T-helper 17 cell (primary cell): Measurements from ENCODE around the gene RABAC1. TPM values are rescaled to one million over a fixed set of nuclear protein-coding genes. Genes with fewer than 3 reads are reported as not detected.
"Not testable (repeated sequence)": the region's sequence is repeated elsewhere in the genome, so short reads cannot be mapped to it uniquely, and the experiment has no call there.

Experiments
- ATAC-seq: fragments of 150-1000 bp; cut with Tn5 transposase; 2 replicates; pipeline ENCODE4 v1.10.0; 2021; ENCODE audit warnings: mild to moderate bottlenecking, moderate library complexity
- DNase-seq, 3 donors: peaks; one replicate each; pipeline versions ENCODE4 v3.0.0 to v3.0.0-alpha.2; 2020 to 2021
- H3K9me3 ChIP-seq: one replicate; pipeline ENCODE4 v1.7.0; 2013; ENCODE audit warnings: low read length, mild to moderate bottlenecking; ENCODE audit not compliant: control insufficient read depth, poor library complexity, severe bottlenecking
- H3K27ac Mint-ChIP-seq: one replicate; pipeline ENCODE4 v1.8.0; 2022; ENCODE audit warnings: mild to moderate bottlenecking, moderate library complexity, mixed read lengths
- H3K27me3 Mint-ChIP-seq: one replicate; pipeline ENCODE4 v1.8.0; 2022; ENCODE audit warnings: mixed read lengths
- H3K36me3 Mint-ChIP-seq: one replicate; pipeline ENCODE4 v1.8.0; 2022; ENCODE audit warnings: low read depth, mixed read lengths
- H3K4me1 Mint-ChIP-seq: one replicate; pipeline ENCODE4 v1.8.0; 2022; ENCODE audit warnings: mild to moderate bottlenecking, mixed read lengths
- H3K4me3 Mint-ChIP-seq: one replicate; pipeline ENCODE4 v1.8.0; 2022; ENCODE audit warnings: mild to moderate bottlenecking, moderate library complexity, mixed read lengths
- total RNA-seq, 4 donors: library from RNA in 2 of 4; stranded (reverse) in 2 of 4; gene quantifications; one replicate each; pipeline ENCODE4 v1.2.3 and lab custom pipeline; 2022 to 2026

Gene RABAC1
- total RNA-seq, 2 donors from 2014 or later = 90.1 to 98.3 TPM

DNA sequence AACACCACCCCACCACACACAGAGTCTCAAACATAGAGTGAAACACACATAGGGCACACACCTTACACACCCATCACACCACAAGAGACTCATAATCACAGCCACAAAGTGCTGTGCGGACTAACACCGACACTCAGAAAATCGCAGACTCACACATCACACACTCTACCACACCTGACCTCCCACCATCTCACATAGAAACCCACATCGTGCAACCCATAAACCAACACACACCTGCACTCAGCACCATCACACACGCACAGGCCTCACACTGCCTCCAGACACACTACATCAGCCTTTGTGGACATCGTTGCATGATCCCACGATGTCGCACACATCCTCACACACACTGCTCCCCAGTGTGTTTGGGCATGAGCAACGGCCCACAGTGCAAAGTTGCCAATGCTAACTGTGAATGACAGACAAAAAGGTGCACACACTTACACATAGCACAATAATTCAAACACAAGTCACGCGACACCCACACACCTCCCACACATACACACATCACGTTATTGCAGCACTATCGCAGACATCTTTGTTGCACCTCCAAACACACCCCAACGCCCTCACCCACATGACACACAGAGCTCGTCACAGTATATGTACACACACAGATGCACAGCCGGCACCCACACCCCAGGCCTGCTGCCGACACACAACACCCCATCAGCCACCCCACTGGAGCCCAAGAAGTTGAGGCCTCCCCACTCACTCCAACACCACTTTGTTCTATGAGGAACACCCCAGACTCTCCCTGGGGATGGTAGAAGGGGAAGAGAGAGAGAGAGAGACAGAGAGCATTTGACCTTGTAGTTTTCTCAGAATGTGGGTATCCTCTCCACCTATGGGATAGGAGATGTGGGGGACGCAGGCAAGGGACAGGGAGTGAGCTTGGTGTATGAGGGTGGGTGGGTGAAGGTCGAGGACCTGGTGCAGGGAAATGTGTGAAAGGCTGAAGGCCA is 36.2 kb upstream of the RABAC1 start:
- peaks cover 26% of the 10 kb centered on the region for H3K27me3 Mint-ChIP-seq
- ATAC-seq (no peak), DNase-seq (no peak)
- H3K27ac Mint-ChIP-seq = no peak overlapping the region
- peaks cover 17% of the 10 kb centered on the region for H3K36me3 Mint-ChIP-seq
- H3K4me1 Mint-ChIP-seq = peaks cover 27% of the 10 kb centered on the region
- H3K9me3 ChIP-seq = no peaks in the 10 kb centered on the region
- H3K4me3 Mint-ChIP-seq = peak overlapping the region; percentile 66

DNA sequence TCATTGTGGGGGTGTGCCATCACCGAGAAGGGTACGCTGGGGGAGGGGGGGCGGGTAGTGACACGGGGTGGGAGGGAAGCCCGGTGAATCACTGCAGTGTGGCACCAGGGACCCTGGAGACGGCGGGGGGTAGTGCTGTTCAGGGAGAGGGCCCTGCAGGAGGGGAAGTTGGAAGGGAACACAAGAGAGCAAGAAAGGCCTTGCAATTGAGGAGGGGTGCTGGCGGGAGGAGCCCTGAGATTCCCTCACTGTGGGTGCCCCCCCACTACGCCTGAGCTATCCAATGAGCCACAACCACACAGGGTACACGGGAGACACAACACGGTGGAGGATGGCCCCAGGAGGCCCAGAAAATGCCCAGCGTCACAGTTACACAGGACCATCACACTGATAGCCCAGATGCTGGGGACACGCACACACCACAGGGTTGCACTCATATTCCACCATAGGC is 35.4 kb upstream of the RABAC1 start:
- H3K27me3 Mint-ChIP-seq = peaks cover 18% of the 10 kb centered on the region
- ATAC-seq (no peak), DNase-seq (no peak)
- H3K9me3 ChIP-seq = no peaks in the 10 kb centered on the region
- H3K36me3 Mint-ChIP-seq = peaks cover 14% of the 10 kb centered on the region
- H3K4me1 Mint-ChIP-seq = peaks cover 24% of the 10 kb centered on the region
- no peak overlapping the region for H3K27ac Mint-ChIP-seq
- peak overlapping the region; percentile 66 for H3K4me3 Mint-ChIP-seq

DNA sequence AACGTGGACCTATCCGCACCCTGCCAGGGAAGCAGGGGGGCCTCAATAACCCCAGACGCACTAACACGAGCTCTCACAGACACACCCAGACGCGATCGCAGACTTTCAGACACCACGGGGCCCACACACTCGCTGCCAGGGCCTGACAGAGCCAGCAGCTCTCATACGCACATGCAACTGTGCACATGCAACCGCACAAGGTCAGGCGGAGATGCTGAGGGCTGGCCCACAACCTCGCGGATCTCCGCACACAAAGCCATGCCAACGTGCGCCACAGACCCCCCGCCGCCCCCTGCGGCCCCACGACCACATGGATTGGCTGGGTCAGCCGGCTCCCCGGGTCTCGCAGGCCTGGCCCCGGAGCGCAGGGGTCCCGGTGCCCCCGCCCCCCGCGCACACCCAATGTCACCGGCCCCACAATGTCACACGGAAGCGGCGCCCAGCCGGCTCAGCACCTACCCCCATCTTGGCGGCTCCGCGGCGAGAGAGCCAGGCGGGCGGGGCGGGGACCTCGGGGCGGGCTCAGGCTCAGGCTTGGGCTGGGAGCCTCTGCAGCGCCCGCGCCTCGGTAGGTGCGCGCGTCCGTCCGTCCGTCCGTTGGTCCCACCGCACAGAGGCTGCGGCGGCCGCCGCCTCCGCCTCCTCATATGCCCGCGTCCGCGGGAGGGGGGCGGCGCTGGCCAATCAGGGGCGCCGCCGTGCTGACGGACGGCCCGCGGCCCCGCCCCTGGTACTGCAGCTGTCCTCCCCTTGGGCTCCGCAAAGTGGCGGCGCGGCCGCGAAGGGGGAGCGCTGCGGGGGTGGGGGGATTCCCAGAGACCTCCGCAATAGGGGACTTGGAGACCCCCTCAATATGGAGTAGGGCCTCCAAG is 34.7 kb upstream of the RABAC1 start, which contains the start of gene ATP1A3:
ATP1A3 (minus strand) TSS at position 619 of the 872 bp plus-strand sequence; CDS start at position 465, 154 bp downstream.
- DNase-seq = peak; percentile 32 to 56 (median 53)
- peak within 1 kb of the TSS; percentile 81 for H3K27ac Mint-ChIP-seq
- peak; percentile 83 for ATAC-seq
- H3K27me3 Mint-ChIP-seq = peaks cover 13% of the 10 kb centered on the region
- H3K36me3 Mint-ChIP-seq = peaks cover 13% of the 10 kb centered on the region
- H3K9me3 ChIP-seq = no peaks in the 10 kb centered on the region
- peak within 1 kb of the TSS; percentile 86 for H3K4me3 Mint-ChIP-seq
- H3K4me1 Mint-ChIP-seq = peaks cover 23% of the 10 kb centered on the region

DNA sequence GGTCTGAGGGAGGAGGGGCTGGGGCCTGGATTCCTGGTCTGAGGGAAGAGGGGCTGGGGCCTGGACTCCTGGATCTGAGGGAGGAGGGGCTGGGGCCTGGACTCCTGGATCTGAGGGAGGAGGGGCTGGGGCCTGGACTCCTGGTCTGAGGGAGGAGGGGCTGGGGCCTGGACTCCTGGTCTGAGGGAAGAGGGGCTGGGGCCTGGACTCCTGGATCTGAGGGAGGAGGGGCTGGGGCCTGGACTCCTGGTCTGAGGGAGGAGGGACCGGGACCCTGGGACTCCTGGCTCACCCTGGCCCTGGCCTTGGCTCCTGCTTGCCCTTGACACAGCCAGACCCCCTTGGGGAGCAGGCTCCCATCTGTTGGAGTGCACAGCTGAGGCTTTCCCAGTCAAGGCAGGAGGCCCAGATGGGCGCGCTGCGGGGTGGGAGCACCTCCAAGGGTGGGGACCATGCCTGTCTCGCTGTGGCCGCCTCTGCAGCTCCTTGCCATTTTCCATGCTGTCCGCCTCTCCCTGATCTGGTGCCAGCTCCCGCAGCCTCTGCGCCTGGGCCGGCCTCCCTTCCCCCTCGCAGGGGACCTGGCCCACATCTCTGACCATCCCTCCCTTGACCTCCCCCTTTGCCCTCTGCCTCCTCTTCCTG is 32.9 kb upstream of the RABAC1 start:
- not testable (repeated sequence) for H3K9me3 ChIP-seq, ATAC-seq, DNase-seq
- Mint-ChIP-seq H3K36me3 (peaks cover 13% of the 10 kb centered on the region), H3K4me3 (peak overlapping the region; percentile 86), H3K27me3 (peaks cover 13% of the 10 kb centered on the region), H3K4me1 (peaks cover 16% of the 10 kb centered on the region), H3K27ac (peak overlapping the region; percentile 60)

DNA sequence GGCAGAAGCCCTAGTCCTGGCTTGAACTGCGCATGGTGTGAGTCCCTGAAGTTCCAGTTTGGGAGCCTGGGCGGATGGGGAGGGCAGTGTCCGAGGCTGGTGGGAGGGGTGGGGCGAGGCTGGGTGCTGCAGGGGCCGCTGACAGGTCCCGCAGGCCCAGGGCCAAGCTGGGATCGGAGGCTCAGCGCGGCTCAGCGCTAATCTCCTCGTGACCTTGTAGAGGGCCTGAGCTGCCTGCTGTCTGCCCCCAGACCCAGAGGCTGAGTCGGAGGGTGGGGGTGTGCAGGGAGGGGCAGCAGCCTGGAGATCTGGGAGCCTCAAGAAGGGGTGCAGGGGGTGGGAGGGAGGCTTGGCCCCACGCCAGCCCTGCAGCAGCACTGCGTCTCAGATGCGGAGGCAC is 31.9 kb upstream of the RABAC1 start:
- H3K27ac Mint-ChIP-seq = no peak overlapping the region
- no peaks in the 10 kb centered on the region for H3K9me3 ChIP-seq
- ATAC-seq (no peak), DNase-seq (no peak)
- H3K36me3 Mint-ChIP-seq = peaks cover 15% of the 10 kb centered on the region
- H3K4me1 Mint-ChIP-seq = peaks cover 16% of the 10 kb centered on the region
- H3K27me3 Mint-ChIP-seq = peaks cover 13% of the 10 kb centered on the region
- no peak overlapping the region for H3K4me3 Mint-ChIP-seq

DNA sequence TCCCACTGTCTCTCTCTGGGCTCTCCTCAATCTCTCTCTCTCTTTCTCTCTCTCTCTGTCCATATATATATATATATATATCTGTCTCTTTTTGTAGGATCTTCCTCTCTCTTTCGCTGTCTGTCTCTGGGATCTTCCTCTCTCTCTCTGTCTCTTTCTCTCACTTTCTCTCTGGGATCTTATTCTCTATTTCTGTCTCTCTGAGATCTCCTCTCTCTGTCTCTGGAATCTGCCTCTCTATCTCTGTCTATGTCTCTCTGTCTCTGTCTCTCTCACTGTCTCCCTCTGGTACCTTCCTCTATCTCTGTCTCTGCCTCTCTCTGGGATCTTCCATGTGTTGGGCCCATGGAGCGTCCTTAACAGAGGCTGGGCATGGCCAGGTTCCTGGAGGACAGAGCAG is 31.5 kb upstream of the RABAC1 start:
- H3K9me3 ChIP-seq = no peaks in the 10 kb centered on the region
- no peak overlapping the region for H3K4me3 Mint-ChIP-seq
- H3K27ac Mint-ChIP-seq = no peak overlapping the region
- ATAC-seq (no peak), DNase-seq (no peak)
- peaks cover 10% of the 10 kb centered on the region for H3K27me3 Mint-ChIP-seq
- H3K36me3 Mint-ChIP-seq = peaks cover 15% of the 10 kb centered on the region
- peaks cover 16% of the 10 kb centered on the region for H3K4me1 Mint-ChIP-seq

DNA sequence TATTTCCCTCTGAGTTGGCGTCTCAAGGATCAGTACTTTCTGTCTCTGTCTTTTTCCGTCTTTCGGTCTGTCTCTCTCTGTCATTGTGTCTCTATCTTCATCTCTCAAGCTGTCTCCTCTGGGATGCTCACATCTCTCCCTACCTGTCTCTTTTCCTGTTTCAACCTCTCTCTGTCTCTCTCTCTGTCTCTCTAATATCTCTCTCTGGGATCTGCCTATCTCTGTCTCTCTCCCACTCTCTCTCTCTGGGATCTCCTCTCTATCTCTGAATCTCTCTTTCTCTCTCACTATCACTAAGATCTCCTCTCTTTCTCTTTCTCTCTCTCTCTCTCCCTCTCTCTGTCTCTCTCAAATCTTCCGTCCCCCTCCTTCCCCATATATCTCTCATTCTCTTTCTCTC is 30.9 kb upstream of the RABAC1 start:
- no peaks in the 10 kb centered on the region for H3K9me3 ChIP-seq
- Mint-ChIP-seq H3K27me3 (peaks cover 4% of the 10 kb centered on the region), H3K36me3 (peaks cover 9% of the 10 kb centered on the region), H3K4me1 (peaks cover 11% of the 10 kb centered on the region), H3K27ac (no peak overlapping the region), H3K4me3 (no peak overlapping the region)
- DNase-seq = no peak
- no peak for ATAC-seq

DNA sequence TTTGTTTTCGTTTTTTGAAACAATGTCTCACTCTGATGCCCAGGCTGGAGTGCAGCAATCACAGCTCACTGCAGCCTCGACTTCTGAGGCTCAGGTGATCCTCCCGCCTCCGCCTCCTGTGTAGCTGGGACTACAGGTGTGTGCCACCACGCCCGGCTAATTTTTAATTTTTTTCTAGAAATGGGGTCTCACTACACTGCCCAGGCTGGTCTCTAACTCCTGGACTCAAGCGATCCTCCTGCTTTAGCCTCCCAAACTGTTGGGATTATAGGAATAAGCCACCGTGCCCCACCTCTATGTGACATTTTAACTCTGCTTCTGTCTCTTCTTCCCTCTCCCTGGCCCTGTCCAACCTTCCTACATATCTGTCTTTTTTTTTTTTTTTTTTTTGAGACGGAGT is 29.8 kb upstream of the RABAC1 start:
- ATAC-seq (no peak), DNase-seq (no peak)
- no peaks in the 10 kb centered on the region for H3K9me3 ChIP-seq
- peaks cover 6% of the 10 kb centered on the region for H3K36me3 Mint-ChIP-seq
- H3K27me3 Mint-ChIP-seq = no peaks in the 10 kb centered on the region
- peaks cover 9% of the 10 kb centered on the region for H3K4me1 Mint-ChIP-seq
- no peak overlapping the region for H3K27ac Mint-ChIP-seq
- H3K4me3 Mint-ChIP-seq = no peak overlapping the region

DNA sequence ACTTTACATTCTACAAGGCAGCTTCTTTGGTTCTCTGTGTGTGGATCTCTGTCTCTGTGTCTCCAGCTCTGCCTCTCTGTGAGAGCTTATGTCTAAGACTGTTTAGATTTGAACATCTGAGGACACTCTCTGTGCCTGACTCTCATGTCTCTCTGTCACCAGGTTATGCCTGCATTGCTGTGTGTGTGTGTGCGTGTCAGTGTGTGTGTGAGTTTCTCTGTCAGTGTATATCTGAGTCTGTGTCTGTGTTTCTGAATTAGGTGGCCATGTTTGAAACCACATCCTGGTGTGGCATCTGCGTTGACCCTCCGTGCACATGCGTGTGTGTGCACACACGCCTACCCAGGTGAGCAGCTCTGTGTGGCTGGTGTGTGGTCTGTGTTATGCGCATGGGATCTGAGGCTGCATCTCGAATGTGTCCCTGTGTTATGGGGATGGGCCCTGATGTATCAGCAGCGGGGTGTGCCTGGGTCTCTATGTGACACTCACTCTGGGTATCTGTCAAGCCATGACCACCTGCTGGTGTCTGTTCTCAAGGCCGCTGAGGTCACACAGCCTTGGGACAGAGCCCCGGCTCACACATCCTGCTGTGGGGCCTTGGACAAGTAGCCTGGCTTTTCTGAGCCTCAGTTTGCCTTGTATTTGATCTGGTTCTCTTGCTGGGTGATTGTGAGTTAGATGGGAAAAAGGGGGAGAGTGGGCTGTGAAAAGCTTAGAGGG is 28.2 kb upstream of the RABAC1 start:
- no peak overlapping the region for H3K4me3 Mint-ChIP-seq
- H3K27me3 Mint-ChIP-seq = no peaks in the 10 kb centered on the region
- H3K4me1 Mint-ChIP-seq = no peaks in the 10 kb centered on the region
- no peaks in the 10 kb centered on the region for H3K9me3 ChIP-seq
- peaks cover 3% of the 10 kb centered on the region for H3K36me3 Mint-ChIP-seq
- no peak overlapping the region for H3K27ac Mint-ChIP-seq
- ATAC-seq (no peak), DNase-seq (no peak)

DNA sequence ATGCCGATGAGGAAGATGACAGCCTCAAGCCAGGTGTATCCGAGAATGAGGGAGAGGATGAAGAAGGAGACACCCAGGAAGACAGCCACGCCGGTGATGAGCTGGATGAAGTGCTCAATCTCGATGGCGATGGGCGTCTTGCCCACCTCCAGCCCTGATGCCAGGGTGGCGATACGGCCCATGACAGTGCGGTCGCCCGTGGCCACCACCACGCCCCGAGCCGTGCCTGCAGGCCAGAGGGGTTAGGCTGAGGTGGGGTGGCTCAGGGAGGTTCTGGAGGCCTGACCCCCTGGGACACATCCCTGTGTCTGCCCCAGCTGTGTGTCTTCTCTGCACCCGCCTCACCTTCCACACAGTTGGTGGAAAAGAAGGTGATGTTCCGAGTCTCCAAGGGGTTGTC is 25.8 kb upstream of the RABAC1 start:
- Mint-ChIP-seq H3K36me3 (peaks cover 3% of the 10 kb centered on the region), H3K27me3 (no peaks in the 10 kb centered on the region), H3K4me1 (peaks cover 1% of the 10 kb centered on the region), H3K4me3 (no peak overlapping the region), H3K27ac (no peak overlapping the region)
- no peak for ATAC-seq
- no peaks in the 10 kb centered on the region for H3K9me3 ChIP-seq
- no peak for DNase-seq

DNA sequence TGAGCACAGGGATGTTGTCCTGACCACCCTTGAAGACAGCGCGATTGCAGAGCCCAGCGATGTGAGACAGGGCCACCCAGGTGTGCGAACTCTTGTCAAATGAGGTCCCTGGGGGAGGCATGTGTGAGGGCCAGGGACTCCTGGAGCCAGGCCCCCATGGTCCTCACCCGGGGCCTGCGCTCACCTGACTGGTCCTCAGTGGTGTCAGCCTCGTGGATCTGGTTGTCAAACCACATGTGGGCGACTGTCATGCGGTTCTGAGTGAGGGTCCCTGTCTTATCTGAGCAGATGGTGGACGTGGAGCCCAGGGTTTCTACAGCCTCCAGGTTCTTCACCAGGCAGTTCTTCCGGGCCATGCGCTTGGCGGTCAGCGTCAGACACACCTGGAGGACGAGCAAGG is 22.6 kb upstream of the RABAC1 start:
- H3K4me3 Mint-ChIP-seq = no peak overlapping the region
- DNase-seq = no peak
- peaks cover 3% of the 10 kb centered on the region for H3K4me1 Mint-ChIP-seq
- ATAC-seq = no peak
- peaks cover 2% of the 10 kb centered on the region for H3K36me3 Mint-ChIP-seq
- H3K27me3 Mint-ChIP-seq = no peaks in the 10 kb centered on the region
- H3K27ac Mint-ChIP-seq = no peak overlapping the region
- H3K9me3 ChIP-seq = no peaks in the 10 kb centered on the region

DNA sequence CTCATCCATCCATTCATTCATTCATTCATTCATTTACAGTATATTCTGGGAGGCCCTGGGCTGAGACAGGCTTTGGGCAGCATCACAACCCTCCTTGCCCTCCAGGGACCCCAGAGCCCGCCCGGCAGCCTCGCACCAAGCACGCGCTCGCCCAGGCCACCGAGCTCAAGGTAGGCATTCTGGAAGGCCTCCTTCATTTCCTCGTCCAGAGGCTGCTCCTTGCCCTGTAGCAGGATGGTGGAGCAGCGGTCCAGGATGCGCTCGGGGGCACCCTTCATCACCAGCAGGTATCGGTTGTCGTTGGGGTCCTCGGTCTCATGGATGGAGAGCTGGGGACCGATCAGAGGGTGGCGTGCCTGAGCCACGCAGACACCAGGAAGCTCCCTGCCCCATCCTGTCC is 19.3 kb upstream of the RABAC1 start:
- H3K36me3 Mint-ChIP-seq = peaks cover 2% of the 10 kb centered on the region
- peaks cover 3% of the 10 kb centered on the region for H3K4me1 Mint-ChIP-seq

More for the DNA sequence above, 19.3 kb upstream of the RABAC1 start:
- no peak for ATAC-seq
- DNase-seq = no peak
- H3K9me3 ChIP-seq = no peaks in the 10 kb centered on the region
- no peaks in the 10 kb centered on the region for H3K27me3 Mint-ChIP-seq
- no peak overlapping the region for H3K27ac Mint-ChIP-seq
- no peak overlapping the region for H3K4me3 Mint-ChIP-seq
